Glomerular endothelial cell (primary cell): Measurements from ENCODE around the gene ZSWIM9. TPM values are rescaled to one million over a fixed set of nuclear protein-coding genes. Genes with fewer than 3 reads are reported as not detected.

Experiments used
- DNase-seq: peaks from one replicate; pipeline ENCODE4 v3.0.0-alpha.2; 2011; ENCODE audit warnings: low read depth, low spot score; ENCODE audit errors: extremely low read depth
- total RNA-seq: library from RNA; depleted of rRNA; stranded (reverse); fragments of >200 nt; gene quantifications from 2 replicates; pipeline ENCODE4 v1.2.3, GENCODE V29; 2015

ZSWIM9 gene
- 3.6 and 6.5 TPM in 2 replicates for total RNA-seq

DNA sequence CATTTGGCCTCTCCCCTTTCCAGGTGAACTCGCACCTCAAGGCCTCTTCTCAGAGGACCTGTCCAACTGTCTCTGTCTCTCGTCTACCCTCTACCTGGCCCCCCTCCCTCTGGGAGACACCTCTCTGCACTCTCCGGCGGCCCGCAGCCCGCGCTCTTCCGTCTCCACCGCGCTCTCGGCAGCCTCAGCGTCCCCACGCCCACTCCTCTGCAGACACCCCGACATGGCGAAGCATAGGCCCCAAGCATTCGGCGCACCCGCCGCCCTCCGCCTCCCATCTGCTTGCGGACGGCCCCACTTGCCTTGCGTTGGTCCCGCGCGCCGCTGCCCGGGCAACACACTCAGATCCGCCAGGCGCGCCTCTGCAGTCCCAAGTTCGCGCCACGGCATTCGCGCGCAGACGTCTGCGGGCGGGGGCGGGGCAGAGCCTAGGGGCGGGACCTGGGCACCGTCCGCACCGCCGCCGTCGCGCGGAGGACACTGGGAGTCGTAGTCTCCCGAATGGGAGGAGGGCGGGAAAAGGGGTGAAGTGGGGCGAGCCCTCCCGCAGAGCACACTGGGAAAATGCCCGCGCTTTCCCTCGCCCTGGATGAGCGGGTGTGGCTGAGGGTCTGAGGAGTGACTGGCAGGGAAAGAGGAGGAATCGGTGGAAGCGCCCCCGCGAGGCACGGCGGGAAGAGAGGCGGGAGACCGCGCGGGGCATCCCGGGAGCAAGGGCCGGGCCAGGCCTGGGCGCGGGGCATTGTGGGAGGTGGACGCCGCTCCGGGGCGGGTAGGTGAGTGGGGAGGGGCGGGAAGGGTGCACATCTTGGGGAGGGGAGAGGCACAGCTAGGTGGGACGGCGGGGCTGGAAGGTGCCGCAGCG is at the start of gene ZSWIM9, which contains the start of gene LIG1:
TSS of gene ZSWIM9 (plus strand) at position 742 of the 865 bp plus-strand sequence. CDS start 1,123 bp downstream, outside the sequence.
TSS of gene LIG1 (minus strand) at position 406 of the 865 bp plus-strand sequence. CDS start 4,778 bp downstream, outside the sequence.
- no peak for DNase-seq

DNA sequence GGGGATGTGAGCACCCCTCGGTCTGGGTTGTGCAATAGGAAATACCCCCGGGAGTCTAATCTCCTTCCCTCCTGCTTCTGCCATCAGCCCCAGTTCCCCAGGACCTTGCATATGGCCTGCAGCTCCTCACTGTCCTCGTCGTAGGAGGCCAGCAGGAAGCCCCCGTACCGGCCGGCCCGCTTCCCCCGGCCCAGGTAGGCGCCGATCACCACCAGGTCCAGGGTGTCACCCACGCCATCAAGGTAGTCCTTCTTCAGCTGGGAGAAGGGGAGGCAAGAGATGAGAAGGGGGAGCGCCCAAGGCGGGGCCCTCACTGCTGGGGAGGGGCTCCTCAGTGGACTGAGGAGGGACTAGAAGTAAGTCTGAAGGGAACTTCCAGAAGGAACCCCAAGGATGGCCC is 49.4 kb upstream of the ZSWIM9 start:
- DNase-seq, result no peak

- DNase-seq, result peak; percentile 82
Measured at GRCh38 chr19:48121909-48122371, 48.5 kb upstream of the ZSWIM9 start.

DNA sequence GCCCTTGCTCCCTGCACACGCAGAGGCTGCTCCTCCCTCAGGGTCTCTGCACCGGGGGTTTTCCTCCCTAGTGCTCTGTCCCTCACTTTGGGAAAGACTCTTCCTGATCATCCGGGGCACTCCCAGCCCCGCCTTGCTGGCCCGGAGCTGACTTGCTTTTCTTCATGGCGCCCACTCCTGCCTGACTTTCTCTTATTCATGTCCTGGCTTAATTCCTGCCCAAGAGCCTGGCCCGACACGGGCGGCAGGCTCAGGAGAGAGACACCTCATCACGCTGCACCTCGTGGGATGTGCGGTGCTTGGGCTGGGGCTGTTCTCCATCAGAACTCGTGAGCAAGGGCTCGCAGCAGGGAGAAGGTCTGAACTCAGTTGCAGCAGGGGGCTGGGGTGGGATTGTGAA is 48.1 kb upstream of the ZSWIM9 start:
- no peak for DNase-seq

DNA sequence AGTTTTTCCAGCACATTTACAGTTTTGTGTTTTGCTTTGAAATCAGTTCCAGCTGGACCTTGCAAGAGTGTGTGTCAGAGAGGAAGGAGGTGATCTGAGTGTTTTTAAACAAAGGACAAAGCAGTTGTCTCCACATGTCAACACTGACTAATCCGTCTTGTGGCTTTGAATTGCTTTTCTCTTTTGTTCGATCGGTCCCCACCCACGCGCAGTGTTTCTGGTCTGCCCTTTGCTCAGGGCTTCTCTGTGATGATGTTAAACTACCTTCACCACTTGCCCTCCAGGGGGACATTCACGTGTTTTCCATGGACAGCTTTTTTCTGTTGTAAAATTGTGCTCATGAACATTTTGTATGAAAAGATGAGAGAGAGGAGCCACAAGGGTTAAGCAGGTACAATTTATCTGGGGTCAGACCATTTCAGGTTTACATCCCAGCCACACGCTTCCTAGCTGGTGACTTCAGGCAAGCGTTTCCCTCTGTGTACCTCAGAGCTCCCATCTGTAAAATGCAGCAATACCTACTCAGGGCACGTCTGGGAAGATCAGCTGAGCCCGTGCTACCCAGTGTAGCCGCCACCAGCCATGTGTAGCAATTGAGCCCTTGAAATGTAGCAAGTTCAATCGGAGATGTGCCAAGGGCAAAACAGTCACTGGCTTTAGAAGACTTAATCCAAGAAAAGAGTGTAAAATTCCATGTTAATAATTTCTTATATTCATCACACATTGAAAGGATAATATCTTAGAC is 46.4 kb upstream of the ZSWIM9 start:
- DNase-seq, result peak; percentile 71

DNA sequence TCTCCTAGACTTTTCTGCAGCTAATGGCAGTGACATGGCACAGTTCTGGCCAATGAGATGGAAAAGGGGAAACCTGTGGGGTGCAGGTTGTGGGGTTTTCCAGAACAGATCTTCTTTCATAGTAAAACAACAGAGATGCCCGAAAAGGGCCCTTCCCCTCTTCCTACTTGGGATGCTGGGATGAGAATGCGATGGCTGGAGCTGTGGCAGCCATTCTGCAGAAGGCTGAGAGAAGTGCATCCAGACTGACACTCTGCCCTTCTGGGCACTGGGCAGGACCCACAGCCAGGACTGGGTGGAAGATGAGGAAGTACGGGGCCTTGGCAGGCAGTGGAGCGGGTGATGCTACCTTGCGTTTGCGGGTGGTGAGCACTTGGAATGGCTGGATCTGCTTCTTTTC is 42.9 kb upstream of the ZSWIM9 start:
- no peak for DNase-seq

- DNase-seq, result no peak
Measured at GRCh38 chr19:48133094-48133493, 37.4 kb upstream of the ZSWIM9 start.

- DNase-seq, result no peak
Measured at GRCh38 chr19:48135411-48135810, 35.1 kb upstream of the ZSWIM9 start.

- no peak for DNase-seq
Measured at GRCh38 chr19:48136547-48136946, 33.9 kb upstream of the ZSWIM9 start.

GRCh38 chr19:48137411-48137810 is 33.1 kb upstream of the ZSWIM9 start:
- no peak for DNase-seq

- no peak for DNase-seq
Measured at GRCh38 chr19:48139053-48139452, 31.4 kb upstream of the ZSWIM9 start.

- no peak for DNase-seq
Measured at GRCh38 chr19:48147597-48148175, 22.8 kb upstream of the ZSWIM9 start.

- no peak for DNase-seq
Measured at GRCh38 chr19:48148576-48148975, 21.9 kb upstream of the ZSWIM9 start.

DNA sequence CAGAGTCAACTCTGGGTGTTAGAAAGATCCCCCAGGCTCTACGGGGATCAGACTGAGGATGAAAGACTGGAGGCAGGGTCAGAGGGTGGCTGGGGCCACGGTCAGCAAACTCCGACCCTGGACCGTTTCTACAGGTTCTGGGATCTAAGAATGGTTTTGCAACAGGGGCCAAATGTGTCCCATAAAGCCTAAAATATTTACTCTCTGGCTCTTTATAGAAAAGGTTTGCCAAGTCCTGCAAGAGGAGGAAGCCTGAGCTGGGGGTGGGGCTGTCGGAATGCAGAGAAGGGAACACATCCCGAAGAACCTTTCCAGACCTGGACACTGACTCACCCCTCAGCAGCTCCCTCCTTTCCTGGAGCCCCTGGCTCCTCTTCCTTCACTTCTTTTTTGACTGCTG is 21.1 kb upstream of the ZSWIM9 start:
- DNase-seq, result no peak

DNA sequence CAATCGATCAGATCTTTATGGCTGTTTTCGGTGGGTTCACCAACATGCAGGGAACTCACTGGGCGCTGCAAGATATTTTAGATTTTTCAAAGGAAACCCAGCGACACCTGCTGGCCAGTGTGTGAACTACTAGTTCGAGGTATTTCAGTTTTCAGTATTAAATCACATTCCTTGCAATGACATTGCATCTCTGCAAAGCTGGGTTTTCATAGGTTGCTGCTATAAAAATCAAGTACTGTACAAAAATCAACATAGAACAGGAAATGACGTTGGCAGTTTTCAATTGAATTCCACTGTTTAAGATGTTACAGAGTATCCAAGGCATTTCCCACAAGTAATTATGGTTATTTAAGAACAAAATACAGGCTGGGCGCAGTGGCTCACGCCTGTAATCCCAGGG is 17.9 kb upstream of the ZSWIM9 start:
- DNase-seq, result peak; percentile 99

DNA sequence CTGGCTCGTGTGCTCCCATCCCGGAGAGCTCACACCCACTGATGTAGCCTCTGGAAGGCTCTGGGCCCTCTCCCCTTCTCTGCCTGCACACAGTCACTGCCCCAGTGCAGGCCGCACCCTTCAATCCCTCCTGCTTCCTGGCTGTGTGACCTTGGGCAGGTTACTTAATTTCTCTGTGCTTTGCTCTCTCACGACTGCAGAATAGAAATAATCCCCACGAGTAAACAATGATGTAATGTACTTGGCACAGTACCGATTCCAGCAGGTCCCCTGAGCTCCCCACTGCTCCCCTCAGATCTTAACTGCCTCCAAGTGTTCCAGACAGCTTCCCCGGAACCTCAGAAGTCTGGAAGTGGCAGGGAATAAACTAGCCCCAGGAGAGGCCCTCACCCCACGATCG is 16.5 kb upstream of the ZSWIM9 start:
- no peak for DNase-seq

DNA sequence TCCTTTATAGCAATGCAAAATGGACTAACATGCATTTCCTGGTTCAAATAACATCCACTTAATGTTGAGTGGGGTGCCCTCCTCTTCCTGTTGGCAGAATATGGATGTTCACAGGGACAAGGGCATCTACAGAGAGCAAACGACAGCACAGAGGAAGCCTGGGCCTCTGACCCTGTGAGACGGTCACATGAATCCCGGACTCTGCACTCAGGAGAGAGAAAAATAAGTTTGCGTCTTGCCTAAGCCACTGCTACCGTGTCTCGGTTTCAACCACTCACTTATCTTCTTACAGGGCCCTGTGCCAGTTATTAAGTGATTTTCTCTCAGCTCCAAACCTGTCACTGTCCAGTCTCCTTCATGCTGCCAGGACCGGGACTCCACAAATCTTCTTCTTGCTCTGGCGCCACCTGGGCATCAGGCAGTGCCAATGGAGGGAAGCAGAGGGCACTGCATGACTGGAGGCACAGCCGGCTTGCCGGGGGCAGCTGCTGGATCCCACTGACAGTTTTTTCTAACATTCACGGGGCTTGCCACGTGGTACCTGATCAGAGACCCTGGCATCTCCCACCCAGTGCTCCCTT is 12.2 kb upstream of the ZSWIM9 start:
- no peak for DNase-seq

DNA sequence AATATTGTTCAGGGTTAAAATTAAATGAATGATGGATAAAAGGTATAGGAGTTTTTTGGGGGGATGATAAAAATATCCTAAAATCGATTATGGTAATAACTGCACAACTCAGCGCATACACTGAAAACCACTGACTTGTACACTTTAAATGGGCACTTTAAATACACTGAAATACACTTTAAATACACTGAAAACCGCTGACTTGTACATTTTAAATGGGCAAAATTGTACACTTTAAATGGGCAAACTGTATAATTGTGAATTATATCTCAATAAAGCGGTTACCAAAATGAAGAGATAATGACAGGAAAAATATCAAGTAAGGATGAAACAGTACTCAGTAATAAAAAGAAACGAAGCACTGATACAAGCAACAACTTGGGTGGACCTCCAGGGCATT is 1.8 kb upstream of the ZSWIM9 start:
- DNase-seq, result no peak

DNA sequence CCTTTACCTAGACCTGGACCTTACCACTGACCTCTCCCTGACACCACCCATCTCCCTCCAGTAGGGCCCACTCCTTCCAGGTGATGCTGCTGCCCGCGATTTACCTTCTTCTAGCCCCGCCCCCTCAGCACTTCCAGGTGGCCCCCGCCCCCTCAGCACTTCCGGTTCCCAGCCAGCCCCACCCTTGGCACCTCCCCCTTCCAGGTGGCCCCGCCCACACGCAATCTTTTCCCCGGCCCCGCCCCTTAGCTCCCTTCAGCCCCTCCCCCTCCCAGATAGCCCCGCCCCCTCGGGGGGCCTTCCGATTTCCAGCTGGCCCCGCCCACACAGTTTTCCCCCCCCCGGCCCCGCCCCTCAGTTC is 922 bp upstream of the ZSWIM9 start:
- no peak for DNase-seq

GRCh38 chr19:48170817-48171347 is 402 bp downstream of the ZSWIM9 start:
- no peak for DNase-seq

GRCh38 chr19:48171710-48172109 is 1.2 kb downstream of the ZSWIM9 start:
- no peak for DNase-seq
